NCI-H1417 (cell line): ENCODE measurements around the gene SEMA3G.

ENCODE experiments used
- DNase-seq, 3 experiments: peaks; one replicate each; lab custom pipeline; 2025; lab: John Stamatoyannopoulos, UW

SEMA3G gene

GRCh38 chr3:52439426-52440248 is 5.3 kb downstream of the SEMA3G start:
- no peak for DNase-seq

- DNase-seq = no peak
These were observed 6.1 kb downstream of the SEMA3G start for GRCh38 chr3:52438579-52439425.

- DNase-seq = no peak
These were observed 6.9 kb downstream of the SEMA3G start for GRCh38 chr3:52438104-52438376.

- DNase-seq = no peak
These were observed 7.4 kb downstream of the SEMA3G start for GRCh38 chr3:52437326-52438103.

- no peak for DNase-seq
These were observed 8.3 kb downstream of the SEMA3G start for GRCh38 chr3:52436500-52437149.

- no peak for DNase-seq
These were observed 9.4 kb downstream of the SEMA3G start for GRCh38 chr3:52435246-52436101.

- no peak for DNase-seq
These were observed 10.3 kb downstream of the SEMA3G start for GRCh38 chr3:52434491-52435115.

- no peak for DNase-seq
These were observed 10.9 kb downstream of the SEMA3G start for GRCh38 chr3:52433996-52434479.

- DNase-seq = no peak
These were observed 11.4 kb downstream of the SEMA3G start for GRCh38 chr3:52433328-52433995.

GRCh38 chr3:52432691-52433141 is 12.2 kb downstream of the SEMA3G start:
- no peak for DNase-seq

- no peak for DNase-seq
These were observed 12.7 kb downstream of the SEMA3G start for GRCh38 chr3:52432225-52432624.

- DNase-seq = no peak
These were observed 13.3 kb downstream of the SEMA3G start for GRCh38 chr3:52431459-52432223.

GRCh38 chr3:52430416-52430810 is 14.5 kb downstream of the SEMA3G start:
- no peak for DNase-seq

- no peak for DNase-seq
These were observed 15.0 kb downstream of the SEMA3G start for GRCh38 chr3:52429779-52430415.

GRCh38 chr3:52429031-52429430 is 15.9 kb downstream of the SEMA3G start:
- DNase-seq = no peak

GRCh38 chr3:52428151-52429005 is 16.5 kb downstream of the SEMA3G start:
- peak; percentile 9 to 77 (median 15) for DNase-seq

- no peak for DNase-seq
These were observed 21.7 kb downstream of the SEMA3G start for GRCh38 chr3:52423173-52423572.

GRCh38 chr3:52422669-52423068 is 22.2 kb downstream of the SEMA3G start:
- no peak for DNase-seq
